Islet of Langerhans (tissue), 1 donor: ENCODE results near the gene SYT9.

Experiments
- FAIRE-seq: peaks from one replicate; lab custom pipeline; 2011; peaks lifted over from hg19 to GRCh38; lab: Jason Lieb, UNC

The SYT9 gene

GRCh38 chr11:7473717-7474116, 222.0 kb downstream of the SYT9 start:
- FAIRE-seq, result no peak

GRCh38 chr11:7480113-7480512, 228.4 kb downstream of the SYT9 start:
- FAIRE-seq, result no peak

GRCh38 chr11:7484131-7484530, 232.4 kb downstream of the SYT9 start:
- FAIRE-seq, result no peak

- FAIRE-seq, result no peak
Measured at GRCh38 chr11:7484645-7485044, 232.9 kb downstream of the SYT9 start.

- no peak for FAIRE-seq
Measured at GRCh38 chr11:7485186-7486097, 233.7 kb downstream of the SYT9 start, which contains the start of gene OLFML1. Gene OLFML1, plus strand, starts transcription at chr11:7485506. Its CDS starts 370 bp downstream, at chr11:7485876.

GRCh38 chr11:7486098-7486780, 234.5 kb downstream of the SYT9 start:
- no peak for FAIRE-seq

GRCh38 chr11:7486781-7487140, 235.1 kb downstream of the SYT9 start:
- no peak for FAIRE-seq

GRCh38 chr11:7487360-7487759, 235.7 kb downstream of the SYT9 start:
- FAIRE-seq, result no peak

- no peak for FAIRE-seq
Measured at GRCh38 chr11:7488681-7489080, 237.0 kb downstream of the SYT9 start.

GRCh38 chr11:7489376-7489775, 237.7 kb downstream of the SYT9 start:
- FAIRE-seq, result no peak

- FAIRE-seq, result no peak
Measured at GRCh38 chr11:7490054-7490453, 238.3 kb downstream of the SYT9 start.

GRCh38 chr11:7490535-7490934, 238.8 kb downstream of the SYT9 start:
- no peak for FAIRE-seq

- no peak for FAIRE-seq
Measured at GRCh38 chr11:7492253-7492652, 240.5 kb downstream of the SYT9 start.

- no peak for FAIRE-seq
Measured at GRCh38 chr11:7493670-7494069, 242.0 kb downstream of the SYT9 start.

- FAIRE-seq, result no peak
Measured at GRCh38 chr11:7494086-7494745, 242.5 kb downstream of the SYT9 start.

GRCh38 chr11:7495882-7496551, 244.3 kb downstream of the SYT9 start:
- FAIRE-seq, result no peak

GRCh38 chr11:7498193-7498592, 246.5 kb downstream of the SYT9 start:
- FAIRE-seq, result no peak

GRCh38 chr11:7499081-7499480, 247.4 kb downstream of the SYT9 start:
- no peak for FAIRE-seq

- no peak for FAIRE-seq
Measured at GRCh38 chr11:7500251-7500650, 248.5 kb downstream of the SYT9 start.

- FAIRE-seq, result no peak
Measured at GRCh38 chr11:7501251-7501650, 249.5 kb downstream of the SYT9 start.

- no peak for FAIRE-seq
Measured at GRCh38 chr11:7501894-7502293, 250.2 kb downstream of the SYT9 start.

GRCh38 chr11:7506243-7506642, 254.5 kb downstream of the SYT9 start:
- no peak for FAIRE-seq
